B cell (primary cell): ENCODE data around the gene SEC14L6. TPM values are rescaled to one million over a fixed set of nuclear protein-coding genes. Genes with fewer than 3 reads are reported as not detected.
"Not testable (repeated sequence)": the region's sequence is repeated elsewhere in the genome, so short reads cannot be mapped to it uniquely, and the experiment has no call there.

Experiments
- ATAC-seq: fragments of 200-7000 bp; cut with Tn5 transposase; one replicate; pipeline ENCODE4 v1.10.0; 2021; ENCODE audit warnings: low read depth, mild to moderate bottlenecking, moderate number of reproducible peaks, moderate library complexity
- CTCF ChIA-PET: fragments of 350-600 bp; sonication (Branson Sonifier 250); formaldehyde crosslinking; loops from one replicate; lab custom pipeline; 2021; ENCODE audit warnings: antibody characterized with exemption, inconsistent platforms; lab: Charles Lee
- POLR2A ChIA-PET: fragments of 350-600 bp; sonication (Branson Sonifier 250); formaldehyde crosslinking; loops from one replicate; lab custom pipeline; 2021; ENCODE audit warnings: antibody characterized with exemption; lab: Charles Lee
- DNase-seq: peaks from one replicate; pipeline ENCODE4 v3.0.0; 2013
- H2AFZ ChIP-seq: 2 replicates; pipeline ENCODE4 v1.6.1; 2012; ENCODE audit warnings: mild to moderate bottlenecking, low read depth, low read length; ENCODE audit not compliant: insufficient read depth, poor library complexity, severe bottlenecking
- H3K27ac ChIP-seq, 2 donors: 1 replicate in 1 of 2; 2 replicates in 1 of 2; pipeline ENCODE4 v1.5.1; 2012 to 2013; ENCODE audit warnings: low read length in 2 of 2, mild to moderate bottlenecking in 2 of 2, moderate library complexity in 1 of 2
- H3K27me3 ChIP-seq, 4 experiments: fragments of 200-600 bp in 1 of 4; sonication (generic) in 1 of 4; replicated peaks in 1 of 4; 1 replicate in 2 of 4; 2 replicates in 2 of 4; pipeline versions ENCODE4 v1.6.1 to v1.7.0; 2013 to 2016; ENCODE audit warnings: low read length in 3 of 4, mild to moderate bottlenecking in 2 of 4, mixed read lengths in 1 of 4, moderate library complexity in 1 of 4; ENCODE audit not compliant: insufficient read depth in 4 of 4, control insufficient read depth in 3 of 4; ENCODE audit errors: control extremely low read depth in 1 of 4
- H3K36me3 ChIP-seq, 2 experiments: replicated peaks in 1 of 2; 1 replicate in 1 of 2; 2 replicates in 1 of 2; pipeline versions ENCODE4 v1.6.1 to v1.7.1; 2013; ENCODE audit warnings: low read length in 1 of 2; ENCODE audit not compliant: insufficient read depth in 2 of 2, control insufficient read depth in 1 of 2; ENCODE audit errors: control extremely low read depth in 1 of 2, extremely low read depth in 1 of 2
- H3K4me1 ChIP-seq, 2 donors: fragments of 200-600 bp in 1 of 2; sonication (generic) in 1 of 2; 1 replicate in 1 of 2; 2 replicates in 1 of 2; pipeline versions ENCODE4 v1.5.1 to v1.6.1; 2013 to 2017; ENCODE audit warnings: low read length in 2 of 2; ENCODE audit not compliant: control insufficient read depth in 2 of 2, insufficient read depth in 2 of 2
- H3K4me2 ChIP-seq: replicated peaks from 2 replicates; pipeline ENCODE3; 2012; ENCODE audit warnings: mild to moderate bottlenecking, low read depth, low read length; ENCODE audit not compliant: poor library complexity, severe bottlenecking
- H3K4me3 ChIP-seq, 5 experiments: fragments of 200-600 bp in 1 of 5; sonication (generic) in 1 of 5; 1 replicate in 3 of 5; 2 replicates in 2 of 5; pipeline versions ENCODE4 v1.5.1 to v1.7.0; 2011 to 2016; ENCODE audit warnings: low read length in 4 of 5, mild to moderate bottlenecking in 4 of 5, low read depth in 2 of 5, control low read depth in 1 of 5, moderate library complexity in 1 of 5; ENCODE audit not compliant: insufficient read depth in 1 of 5; ENCODE audit errors: control extremely low read depth in 1 of 5, extremely low read depth in 1 of 5
- H3K79me2 ChIP-seq: fragments of 200-600 bp; sonication (generic); one replicate; pipeline ENCODE4 v1.6.0; 2016; ENCODE audit warnings: low read length; ENCODE audit not compliant: control insufficient read depth, insufficient read depth
- H3K9ac ChIP-seq: fragments of 200-600 bp; sonication (generic); 2 replicates; pipeline ENCODE4 v1.6.1; 2017; ENCODE audit warnings: mild to moderate bottlenecking, low read length, moderate library complexity
- H3K9me3 ChIP-seq, 3 donors: one replicate each; pipeline versions ENCODE4 v1.6.1 to v1.7.1; 2013; ENCODE audit warnings: low read length in 2 of 3; ENCODE audit not compliant: control insufficient read depth in 2 of 3, insufficient read depth in 1 of 3; ENCODE audit errors: control extremely low read depth in 1 of 3
- H4K20me1 ChIP-seq: 2 replicates; pipeline ENCODE4 v1.6.0; 2012; ENCODE audit warnings: mild to moderate bottlenecking, low read length; ENCODE audit not compliant: insufficient read depth, control insufficient read depth, poor library complexity, severe bottlenecking
- H3K27ac Mint-ChIP-seq: one replicate; pipeline ENCODE4 v1.8.0; 2021; ENCODE audit warnings: mixed read lengths
- H3K27me3 Mint-ChIP-seq: one replicate; pipeline ENCODE4 v1.8.0; 2021; ENCODE audit warnings: mixed read lengths
- H3K4me1 Mint-ChIP-seq: one replicate; pipeline ENCODE4 v1.8.0; 2021; ENCODE audit warnings: mixed read lengths
- H3K4me3 Mint-ChIP-seq: one replicate; pipeline ENCODE4 v1.8.0; 2021; ENCODE audit warnings: mixed read lengths
- H3K9me3 Mint-ChIP-seq: one replicate; pipeline ENCODE4 v1.8.0; 2022; ENCODE audit warnings: mixed read lengths; ENCODE audit not compliant: insufficient read depth
- EZH2 ChIP-seq: IDR thresholded peaks from 2 replicates; pipeline ENCODE4 v1.6.1; 2012; ENCODE audit warnings: borderline replicate concordance, low read depth, mild to moderate bottlenecking, moderate library complexity, low read length; ENCODE audit not compliant: insufficient read depth, poor library complexity, severe bottlenecking
- WGBS: methylation state at CpG from one replicate; pipeline ENCODE4 v1.1.5; 2013; ENCODE audit warnings: missing lambda C conversion rate; ENCODE audit not compliant: insufficient coverage; 5-methylcytosine and 5-hydroxymethylcytosine counted together
- intact Hi-C: fragments of 100-400 bp; cut with micrococcal nuclease; formaldehyde crosslinking; loops from one replicate; pipeline ENCODE4 v1.10.0; 2022
- polyA plus RNA-seq: library from polyadenylated mRNA; depleted of rRNA; stranded (reverse); fragments of >200 nt; gene quantifications from 2 replicates; pipeline ENCODE4 v1.2.3, GENCODE V29; 2012
- total RNA-seq, 2 donors: library from RNA; stranded (reverse); fragments of 120-200 nt in 1 of 2; gene quantifications; 1 replicate in 1 of 2; 2 replicates in 1 of 2; pipeline versions ENCODE4 v1.2.3 to v1.2.4, GENCODE V29; 2013 to 2022
- TF ChIP-seq, protein P1 (sequence below): fragments of 200-600 bp; IDR thresholded peaks from one replicate; pipeline ENCODE4 v1.8.0; 2022; ENCODE audit warnings: antibody characterized with exemption, mild to moderate bottlenecking

Gene SEC14L6
- total and polyA plus RNA-seq, 2 donors (not counting 1 experiment from before 2014, with no cell fraction given), result not detected

GRCh38 chr22:30562366-30562765 lies 15.8 kb upstream of the SEC14L6 start:
- Histone ChIP-seq H3K4me3 (no peak overlapping the region), H3K4me2 (no peak overlapping the region), H4K20me1 (no peaks in the 10 kb centered on the region), H3K36me3 (no peaks in the 10 kb centered on the region), H2AFZ (no peak overlapping the region), H3K79me2 (no peaks in the 10 kb centered on the region), H3K4me1 (no peaks in the 10 kb centered on the region), H3K9me3 (no peaks in the 10 kb centered on the region), H3K27me3 (no peaks in the 10 kb centered on the region), H3K27ac (no peak overlapping the region), H3K9ac (no peak overlapping the region)
- WGBS, result 93% methylated on average over 6 of the region's 6 CpGs
- Mint-ChIP-seq H3K27ac (no peak overlapping the region), H3K4me3 (no peak overlapping the region), H3K27me3 (peaks cover 13% of the 10 kb centered on the region), H3K9me3 (no peaks in the 10 kb centered on the region), H3K4me1 (no peaks in the 10 kb centered on the region)
- POLR2A ChIA-PET, result no interaction called here
- intact Hi-C loops, result no loop called here
- no peak for ATAC-seq
- CTCF ChIA-PET, result no interaction called here
- TF ChIP-seq, protein P1, sequence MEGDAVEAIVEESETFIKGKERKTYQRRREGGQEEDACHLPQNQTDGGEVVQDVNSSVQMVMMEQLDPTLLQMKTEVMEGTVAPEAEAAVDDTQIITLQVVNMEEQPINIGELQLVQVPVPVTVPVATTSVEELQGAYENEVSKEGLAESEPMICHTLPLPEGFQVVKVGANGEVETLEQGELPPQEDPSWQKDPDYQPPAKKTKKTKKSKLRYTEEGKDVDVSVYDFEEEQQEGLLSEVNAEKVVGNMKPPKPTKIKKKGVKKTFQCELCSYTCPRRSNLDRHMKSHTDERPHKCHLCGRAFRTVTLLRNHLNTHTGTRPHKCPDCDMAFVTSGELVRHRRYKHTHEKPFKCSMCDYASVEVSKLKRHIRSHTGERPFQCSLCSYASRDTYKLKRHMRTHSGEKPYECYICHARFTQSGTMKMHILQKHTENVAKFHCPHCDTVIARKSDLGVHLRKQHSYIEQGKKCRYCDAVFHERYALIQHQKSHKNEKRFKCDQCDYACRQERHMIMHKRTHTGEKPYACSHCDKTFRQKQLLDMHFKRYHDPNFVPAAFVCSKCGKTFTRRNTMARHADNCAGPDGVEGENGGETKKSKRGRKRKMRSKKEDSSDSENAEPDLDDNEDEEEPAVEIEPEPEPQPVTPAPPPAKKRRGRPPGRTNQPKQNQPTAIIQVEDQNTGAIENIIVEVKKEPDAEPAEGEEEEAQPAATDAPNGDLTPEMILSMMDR, result no peak
- TF ChIP-seq EZH2, result no peak
- no peak for DNase-seq

DNA sequence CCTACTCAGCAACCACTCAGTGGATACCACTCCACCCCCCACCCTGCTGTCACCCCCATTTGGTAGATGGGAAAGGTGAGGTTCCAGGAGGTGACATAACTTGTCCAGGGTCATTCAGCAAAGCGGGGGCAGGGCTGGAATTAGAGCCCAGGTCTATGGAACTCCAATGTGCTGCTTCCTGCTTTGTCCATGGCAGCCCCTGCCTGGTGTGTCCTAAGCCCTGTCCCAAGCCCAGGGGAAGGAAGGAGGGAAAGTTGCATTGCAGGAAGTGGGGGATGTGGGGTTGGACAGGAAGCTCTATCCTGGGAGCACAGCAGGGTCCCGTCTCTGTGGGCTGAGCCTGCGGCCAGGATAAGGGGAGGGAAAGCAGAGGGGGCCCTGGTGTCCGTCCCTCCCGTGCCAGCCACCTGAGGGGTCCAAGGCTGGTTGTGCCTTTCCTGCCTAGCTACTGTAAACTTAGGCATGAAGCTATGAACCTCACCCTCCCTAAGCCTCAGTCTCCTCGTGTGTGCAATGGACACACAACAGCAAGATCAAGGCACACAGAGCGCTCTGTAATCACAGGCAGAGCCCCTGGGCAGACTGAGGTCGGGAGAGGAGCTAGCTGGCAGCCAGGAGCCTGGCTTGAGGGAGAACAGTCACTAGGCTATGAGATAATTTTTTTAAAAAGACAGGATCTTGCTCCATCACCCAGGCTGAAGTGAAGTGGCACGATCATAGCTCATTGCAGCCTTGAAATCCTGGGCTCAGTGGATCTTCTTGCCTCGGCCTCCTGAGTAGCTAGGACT lies 15.1 kb upstream of the SEC14L6 start:
- H3K79me2 ChIP-seq, result no peaks in the 10 kb centered on the region
- H3K27me3 ChIP-seq, result no peaks in the 10 kb centered on the region
- WGBS, result 77% methylated on average over 10 of the region's 10 CpGs
- no peak for TF ChIP-seq EZH2
- TF ChIP-seq, protein P1, result no peak
- Mint-ChIP-seq H3K4me1 (no peaks in the 10 kb centered on the region), H3K9me3 (no peaks in the 10 kb centered on the region), H3K27ac (no peak overlapping the region), H3K4me3 (no peak overlapping the region), H3K27me3 (peaks cover 13% of the 10 kb centered on the region)
- DNase-seq (no peak), ATAC-seq (no peak)
- H3K4me3 ChIP-seq, result no peak overlapping the region
- no peaks in the 10 kb centered on the region for H3K9me3 ChIP-seq
- no peak overlapping the region for H3K9ac ChIP-seq
- no peak overlapping the region for H3K27ac ChIP-seq
- no peak overlapping the region for H3K4me2 ChIP-seq
- ChIA-PET CTCF (no interaction called here), POLR2A (interaction anchor here (0.8 kb wide), 1 partner anchor 30 kb away, joined by 3 read pairs; the partner anchor contains the start of gene PES1)
- intact Hi-C loops, result no loop called here
- no peak overlapping the region for H2AFZ ChIP-seq
- no peaks in the 10 kb centered on the region for H3K36me3 ChIP-seq
- H4K20me1 ChIP-seq, result no peaks in the 10 kb centered on the region
- no peaks in the 10 kb centered on the region for H3K4me1 ChIP-seq

GRCh38 chr22:30560643-30561202 lies 14.2 kb upstream of the SEC14L6 start:
- H3K9me3 ChIP-seq, H3K36me3 ChIP-seq, DNase-seq, intact Hi-C loops, H3K27me3 ChIP-seq, H2AFZ ChIP-seq, ATAC-seq, H3K79me2 ChIP-seq, H3K27ac Mint-ChIP-seq, H3K9me3 Mint-ChIP-seq, H4K20me1 ChIP-seq, H3K4me3 ChIP-seq, H3K27ac ChIP-seq, CTCF ChIA-PET, H3K9ac ChIP-seq, H3K4me1 ChIP-seq, H3K4me2 ChIP-seq, H3K4me3 Mint-ChIP-seq, H3K4me1 Mint-ChIP-seq: not testable (repeated sequence)
- H3K27me3 Mint-ChIP-seq, result peaks cover 13% of the 10 kb centered on the region
- POLR2A ChIA-PET, result interaction anchor here (0.8 kb wide), 1 partner anchor 31 kb away, joined by 3 read pairs; the partner anchor contains the start of gene PES1
- WGBS, result 86% methylated on average over 10 of the region's 11 CpGs
